HEK293 (cell line): ENCODE data around the gene SF3B2.

Experiments used
- CTCF ChIP-seq: fragments of 450-650 bp; formaldehyde crosslinking; IDR thresholded peaks from 2 replicates; pipeline ENCODE4 v1.5.1; 2016; ENCODE audit warnings: missing biosample characterization, missing genetic modification characterization
- KLF1 ChIP-seq: fragments of 450-650 bp; formaldehyde crosslinking; IDR thresholded peaks from 2 replicates; pipeline ENCODE4 v1.5.1; 2016; ENCODE audit warnings: missing biosample characterization, missing genetic modification characterization
- KLF9 ChIP-seq: fragments of 450-650 bp; formaldehyde crosslinking; IDR thresholded peaks from 2 replicates; pipeline ENCODE4 v1.5.1; 2016; ENCODE audit warnings: missing biosample characterization, missing genetic modification characterization, low read depth
- ZBTB20 ChIP-seq: fragments of 450-650 bp; formaldehyde crosslinking; IDR thresholded peaks from 2 replicates; pipeline ENCODE4 v1.5.1; 2016; ENCODE audit warnings: missing biosample characterization, missing genetic modification characterization
- ZBTB26 ChIP-seq: fragments of 450-650 bp; formaldehyde crosslinking; optimal IDR thresholded peaks from 2 replicates; pipeline ENCODE3; 2016; ENCODE audit warnings: missing biosample characterization, mild to moderate bottlenecking, missing genetic modification characterization
- ZBTB44 ChIP-seq: fragments of 450-650 bp; IDR thresholded peaks from 2 replicates; pipeline ENCODE4 v1.5.1; 2018; ENCODE audit warnings: missing biosample characterization, mild to moderate bottlenecking, missing genetic modification characterization
- ZNF274 ChIP-seq, 2 experiments: fragments of 200-500 bp in 1 of 2; fragments of 450-650 bp in 1 of 2; sonication (Bioruptor generic) in 1 of 2; formaldehyde crosslinking in 1 of 2; IDR thresholded peaks; 2 replicates each; pipeline versions ENCODE4 v1.5.1 to v1.6.1; 2014 to 2016; ENCODE audit warnings: borderline replicate concordance in 1 of 2, inconsistent platforms in 1 of 2, low read length in 1 of 2, missing biosample characterization in 1 of 2, missing genetic modification characterization in 1 of 2
- ZNF555 ChIP-seq: fragments of 450-650 bp; formaldehyde crosslinking; conservative IDR thresholded peaks from 2 replicates; pipeline ENCODE4 v1.5.1; 2017; ENCODE audit warnings: missing biosample characterization, mild to moderate bottlenecking, missing genetic modification characterization, inconsistent platforms
- ZNF571 ChIP-seq: fragments of 450-650 bp; formaldehyde crosslinking; IDR thresholded peaks from 2 replicates; pipeline ENCODE4 v1.5.0; 2017; ENCODE audit warnings: missing biosample characterization, missing genetic modification characterization
- ZNF660 ChIP-seq: fragments of 450-650 bp; IDR thresholded peaks from 2 replicates; pipeline ENCODE4 v1.5.1; 2018; ENCODE audit warnings: missing biosample characterization, mild to moderate bottlenecking, missing genetic modification characterization

DNA sequence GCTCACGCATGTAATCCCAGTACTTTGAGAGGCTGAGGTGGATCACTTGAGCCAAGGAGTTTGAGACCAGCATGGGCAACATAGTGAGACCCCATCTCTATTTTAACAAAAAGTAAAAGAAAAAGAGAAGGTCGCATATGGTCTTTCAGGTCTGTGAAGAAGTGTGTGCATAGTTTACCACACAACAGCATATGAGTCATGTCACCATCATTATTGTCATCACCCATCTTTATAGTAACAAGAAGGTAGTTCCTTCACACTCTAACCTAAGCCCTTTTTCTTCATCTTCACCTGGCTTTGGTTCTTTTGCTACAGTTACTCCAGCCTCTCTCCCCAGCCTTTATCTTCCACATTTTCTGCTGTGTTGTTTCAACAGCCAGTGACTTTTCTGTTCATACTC, 57.1 kb downstream of the SF3B2 start:
- TF ChIP-seq KLF1 (tag by site-specific recombination) (no peak), ZNF274 (IDR thresholded peaks at IDR 0.05; ENCODE audit: low read length) (no peak), ZNF274 (tag by site-specific recombination; IDR thresholded peaks at IDR 0.05; ENCODE audit: borderline replicate concordance) (no peak), CTCF (tag by site-specific recombination) (no peak), ZBTB20 (tag by site-specific recombination) (no peak), ZBTB44 (tag by site-specific recombination) (no peak), ZNF571 (tag by site-specific recombination) (no peak), ZNF660 (tag by site-specific recombination) (no peak), ZBTB26 (tag by site-specific recombination) (no peak), KLF9 (tag by site-specific recombination) (no peak), ZNF555 (tag by site-specific recombination) (no peak)
